ENCODE data around the gene LINGO4.

LINGO4 gene

DNA sequence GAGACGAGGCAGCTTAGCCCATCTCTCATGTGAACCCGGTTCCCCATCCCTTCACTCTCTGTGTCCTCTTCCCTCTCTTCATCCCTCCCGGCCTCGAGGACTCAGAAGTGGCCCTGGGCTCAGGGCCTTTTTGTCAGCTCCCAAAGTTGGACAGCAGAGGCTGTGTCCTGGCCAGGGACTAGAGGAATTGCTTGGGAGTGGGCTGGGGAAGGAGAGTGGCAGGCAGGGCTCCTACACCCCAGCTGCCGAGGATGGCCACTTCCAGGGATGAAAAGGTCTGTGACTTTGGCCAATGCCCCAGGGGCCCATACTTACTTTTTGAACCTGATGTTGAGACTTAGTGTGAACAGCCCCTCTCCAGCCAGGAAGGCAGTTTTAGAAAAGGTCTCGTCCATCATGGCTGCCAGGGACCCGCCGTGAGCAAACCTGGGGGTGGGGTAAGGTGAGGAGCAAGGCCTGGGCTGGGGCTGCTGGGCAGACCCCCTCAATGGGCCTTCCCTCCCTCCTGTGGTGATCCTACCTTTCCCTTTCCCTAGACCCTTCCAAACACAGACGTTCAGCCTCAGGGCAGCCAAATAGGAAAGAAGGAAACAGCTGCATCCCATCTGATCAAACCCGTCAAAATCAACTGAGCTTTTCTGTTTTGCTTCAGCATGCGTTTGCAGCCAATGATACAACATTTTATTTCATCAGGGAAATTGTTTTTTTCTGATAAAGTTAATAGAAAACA lies 42.8 kb upstream of the LINGO4 start:
- H3K27me3 ChIP-seq (ENCODE audit: control insufficient read depth, low read length): peaks cover 19% of the 10 kb centered on the region
- no peaks in the 10 kb centered on the region for H3K9me3 ChIP-seq (ENCODE audit: control insufficient read depth, insufficient read depth, low read length)
- no peak overlapping the region for H3K4me2 ChIP-seq (ENCODE audit: low read length)
- no peaks in the 10 kb centered on the region for H3K36me3 ChIP-seq (ENCODE audit: control insufficient read depth, low read length)
- no peak overlapping the region for H3K27ac ChIP-seq (ENCODE audit: low read depth, low read length)
- TF ChIP-seq, protein P1, sequence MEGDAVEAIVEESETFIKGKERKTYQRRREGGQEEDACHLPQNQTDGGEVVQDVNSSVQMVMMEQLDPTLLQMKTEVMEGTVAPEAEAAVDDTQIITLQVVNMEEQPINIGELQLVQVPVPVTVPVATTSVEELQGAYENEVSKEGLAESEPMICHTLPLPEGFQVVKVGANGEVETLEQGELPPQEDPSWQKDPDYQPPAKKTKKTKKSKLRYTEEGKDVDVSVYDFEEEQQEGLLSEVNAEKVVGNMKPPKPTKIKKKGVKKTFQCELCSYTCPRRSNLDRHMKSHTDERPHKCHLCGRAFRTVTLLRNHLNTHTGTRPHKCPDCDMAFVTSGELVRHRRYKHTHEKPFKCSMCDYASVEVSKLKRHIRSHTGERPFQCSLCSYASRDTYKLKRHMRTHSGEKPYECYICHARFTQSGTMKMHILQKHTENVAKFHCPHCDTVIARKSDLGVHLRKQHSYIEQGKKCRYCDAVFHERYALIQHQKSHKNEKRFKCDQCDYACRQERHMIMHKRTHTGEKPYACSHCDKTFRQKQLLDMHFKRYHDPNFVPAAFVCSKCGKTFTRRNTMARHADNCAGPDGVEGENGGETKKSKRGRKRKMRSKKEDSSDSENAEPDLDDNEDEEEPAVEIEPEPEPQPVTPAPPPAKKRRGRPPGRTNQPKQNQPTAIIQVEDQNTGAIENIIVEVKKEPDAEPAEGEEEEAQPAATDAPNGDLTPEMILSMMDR (IDR thresholded peaks at IDR 0.05; ENCODE audit: low read depth, low read length, poor library complexity, severe bottlenecking): no peak
- TF ChIP-seq EZH2phosphoT487 (IDR thresholded peaks at IDR 0.05; ENCODE audit: borderline replicate concordance, low read length): no peak
- no peaks in the 10 kb centered on the region for H4K20me1 ChIP-seq (ENCODE audit: control insufficient read depth, insufficient read depth, low read depth, low read length)
- H3K4me1 ChIP-seq (ENCODE audit: control insufficient read depth, low read length): peaks cover 17% of the 10 kb centered on the region
- H3K4me3 ChIP-seq (ENCODE audit: low read length): no peak overlapping the region
- H3K79me2 ChIP-seq (ENCODE audit: control insufficient read depth, low read length): no peaks in the 10 kb centered on the region
- H3K9me2 ChIP-seq (replicated peaks; ENCODE audit: control insufficient read depth, low read length): no peaks in the 10 kb centered on the region
- 0 out of 2 replicates have a peak, but pooled peaks cover 2% of the 10 kb centered on the region for H3F3A ChIP-seq (ENCODE audit: control insufficient read depth, insufficient read depth)

DNA sequence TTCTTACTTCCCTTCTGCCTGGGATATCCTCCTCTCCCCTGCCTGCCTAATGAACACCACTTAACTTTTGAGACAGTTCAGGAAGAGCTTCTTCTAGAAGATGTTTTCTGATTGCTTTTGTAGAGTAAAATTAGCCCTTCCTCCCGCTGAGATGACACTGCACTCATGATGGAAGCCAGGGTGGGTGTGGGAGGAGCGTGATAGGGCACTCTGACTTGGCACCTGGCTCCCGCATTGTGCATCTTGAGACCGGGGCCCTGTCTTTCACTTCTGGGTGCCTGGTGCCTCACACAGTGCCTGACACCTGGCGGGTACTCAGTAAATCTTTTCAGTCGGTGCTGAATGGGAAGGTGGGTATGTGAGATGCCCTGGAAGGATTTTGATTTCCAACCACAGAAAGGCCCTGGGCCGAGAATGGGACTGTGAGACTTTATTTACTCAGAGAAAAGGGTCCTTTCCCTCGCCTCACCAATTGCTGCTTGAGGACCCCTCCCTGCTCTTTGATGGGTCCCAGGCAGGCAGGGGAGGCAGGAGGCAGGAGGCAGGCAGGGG lies 41.5 kb upstream of the LINGO4 start:
- no peak overlapping the region for H3K4me2 ChIP-seq (ENCODE audit: low read length)
- no peak overlapping the region for H3K27ac ChIP-seq (ENCODE audit: low read depth, low read length)
- H3K9me2 ChIP-seq (replicated peaks; ENCODE audit: control insufficient read depth, low read length): no peaks in the 10 kb centered on the region

DNA sequence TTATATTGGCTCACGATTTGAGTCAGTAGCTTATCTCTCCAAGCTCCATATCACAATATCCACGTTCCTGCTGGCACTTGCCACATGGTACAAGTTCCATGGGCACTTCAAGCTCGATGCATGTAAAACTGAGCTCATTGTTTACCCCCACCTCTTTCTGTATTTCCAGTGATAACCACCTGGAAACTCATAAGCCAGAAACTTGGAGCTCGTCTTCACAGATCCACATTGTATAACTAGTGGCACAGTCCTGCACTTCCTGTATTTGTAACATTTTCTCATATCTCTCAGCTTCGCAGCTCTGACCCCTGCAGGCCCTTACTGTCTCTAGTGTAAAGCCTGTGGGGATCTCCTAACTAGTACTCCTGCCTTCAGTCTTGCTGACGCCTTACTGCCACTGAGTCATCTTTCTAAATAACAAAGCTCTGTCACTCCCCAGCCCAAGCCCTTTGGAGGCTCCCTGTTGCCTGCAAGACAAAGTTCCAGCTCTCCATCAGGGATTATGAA lies 40.9 kb upstream of the LINGO4 start:
- no peak overlapping the region for H3K27ac ChIP-seq (ENCODE audit: low read depth, low read length)
- H3K9me3 ChIP-seq (ENCODE audit: control insufficient read depth, insufficient read depth, low read length): no peaks in the 10 kb centered on the region
- 0 out of 2 replicates have a peak, but pooled peaks cover 6% of the 10 kb centered on the region for H3F3A ChIP-seq (ENCODE audit: control insufficient read depth, insufficient read depth)
- no peaks in the 10 kb centered on the region for H3K9me2 ChIP-seq (replicated peaks; ENCODE audit: control insufficient read depth, low read length)
- H3K79me2 ChIP-seq (ENCODE audit: control insufficient read depth, low read length): no peaks in the 10 kb centered on the region
- no peaks in the 10 kb centered on the region for H3K36me3 ChIP-seq (ENCODE audit: control insufficient read depth, low read length)
- H3K4me2 ChIP-seq (ENCODE audit: low read length): no peak overlapping the region
- no peaks in the 10 kb centered on the region for H4K20me1 ChIP-seq (ENCODE audit: control insufficient read depth, insufficient read depth, low read depth, low read length)
- H3K27me3 ChIP-seq (ENCODE audit: control insufficient read depth, low read length): peaks cover 25% of the 10 kb centered on the region
- TF ChIP-seq, protein P1 (IDR thresholded peaks at IDR 0.05; ENCODE audit: low read depth, low read length, poor library complexity, severe bottlenecking): no peak
- no peak for TF ChIP-seq EZH2phosphoT487 (IDR thresholded peaks at IDR 0.05; ENCODE audit: borderline replicate concordance, low read length)
- H3K4me1 ChIP-seq (ENCODE audit: control insufficient read depth, low read length): peaks cover 20% of the 10 kb centered on the region
- H3K4me3 ChIP-seq (ENCODE audit: low read length): no peak overlapping the region

More for the DNA sequence above, 41.5 kb upstream of the LINGO4 start:
- peaks cover 20% of the 10 kb centered on the region for H3K4me1 ChIP-seq (ENCODE audit: control insufficient read depth, low read length)
- no peaks in the 10 kb centered on the region for H3K36me3 ChIP-seq (ENCODE audit: control insufficient read depth, low read length)
- peaks cover 20% of the 10 kb centered on the region for H3K27me3 ChIP-seq (ENCODE audit: control insufficient read depth, low read length)
- H4K20me1 ChIP-seq (ENCODE audit: control insufficient read depth, insufficient read depth, low read depth, low read length): no peaks in the 10 kb centered on the region
- no peaks in the 10 kb centered on the region for H3K9me3 ChIP-seq (ENCODE audit: control insufficient read depth, insufficient read depth, low read length)
- 0 out of 2 replicates have a peak, but pooled peaks cover 3% of the 10 kb centered on the region for H3F3A ChIP-seq (ENCODE audit: control insufficient read depth, insufficient read depth)
- TF ChIP-seq, protein P1 (IDR thresholded peaks at IDR 0.05; ENCODE audit: low read depth, low read length, poor library complexity, severe bottlenecking): no peak
- TF ChIP-seq EZH2phosphoT487 (IDR thresholded peaks at IDR 0.05; ENCODE audit: borderline replicate concordance, low read length): no peak
- H3K4me3 ChIP-seq (ENCODE audit: low read length): no peak overlapping the region
- H3K79me2 ChIP-seq (ENCODE audit: control insufficient read depth, low read length): no peaks in the 10 kb centered on the region
